ENCODE data around the gene OGG1.

Gene OGG1

DNA sequence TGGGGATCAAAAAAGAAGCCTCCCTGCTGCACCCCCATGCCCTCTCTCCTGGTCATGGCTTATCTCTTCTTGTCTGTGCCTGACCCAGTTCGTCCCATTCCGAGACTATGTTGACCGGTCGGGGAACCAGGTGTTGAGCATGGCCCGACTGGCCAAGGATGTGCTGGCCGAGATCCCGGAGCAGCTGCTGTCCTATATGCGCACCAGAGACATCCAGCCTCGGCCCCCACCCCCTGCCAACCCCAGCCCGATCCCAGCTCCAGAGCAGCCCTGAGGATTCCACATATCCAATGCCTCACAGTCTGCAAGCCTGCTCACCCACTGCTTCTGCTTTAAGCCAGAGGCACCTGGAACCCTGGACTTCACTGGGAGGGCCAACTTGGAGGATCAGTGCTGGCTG, 20.3 kb upstream of the OGG1 start:
- ATAC-seq: no peak

- peak; percentile 34 to 40 for ATAC-seq
Measured at GRCh38 chr3:9730657-9731205, 19.0 kb upstream of the OGG1 start.

GRCh38 chr3:9731206-9732079, 18.3 kb upstream of the OGG1 start, which contains the start of gene BRPF1:
Gene BRPF1 (plus strand): TSS chr3:9731735. CDS start chr3:9734141, 2,406 bp downstream.
- peak; percentile 95 to 96 for ATAC-seq

GRCh38 chr3:9732080-9732739, 17.5 kb upstream of the OGG1 start:
- ATAC-seq: no peak

DNA sequence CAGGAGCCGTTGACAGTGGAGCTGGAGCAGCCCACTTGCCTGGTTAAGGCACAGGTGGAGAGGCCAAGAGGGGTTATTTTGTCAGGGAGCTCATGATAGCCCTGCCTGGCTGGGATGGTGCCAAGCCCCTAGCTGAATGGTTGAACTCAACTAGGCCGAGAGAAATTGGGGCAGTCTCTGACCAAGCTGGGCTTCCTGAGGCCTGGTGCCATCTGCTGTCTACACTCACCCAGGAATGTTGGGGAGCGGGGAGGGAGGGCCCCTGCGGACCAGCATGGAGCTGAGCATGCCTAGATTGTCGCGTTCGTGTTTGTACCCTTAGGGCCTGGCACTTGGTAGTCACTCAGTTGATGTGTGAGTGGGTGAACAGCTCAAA, 17.0 kb upstream of the OGG1 start:
- no peak for ATAC-seq

- ATAC-seq: peak; percentile 45 to 50
Measured at GRCh38 chr3:9736831-9737230, 12.9 kb upstream of the OGG1 start.

- ATAC-seq: no peak
Measured at GRCh38 chr3:9739181-9739580, 10.6 kb upstream of the OGG1 start.

DNA sequence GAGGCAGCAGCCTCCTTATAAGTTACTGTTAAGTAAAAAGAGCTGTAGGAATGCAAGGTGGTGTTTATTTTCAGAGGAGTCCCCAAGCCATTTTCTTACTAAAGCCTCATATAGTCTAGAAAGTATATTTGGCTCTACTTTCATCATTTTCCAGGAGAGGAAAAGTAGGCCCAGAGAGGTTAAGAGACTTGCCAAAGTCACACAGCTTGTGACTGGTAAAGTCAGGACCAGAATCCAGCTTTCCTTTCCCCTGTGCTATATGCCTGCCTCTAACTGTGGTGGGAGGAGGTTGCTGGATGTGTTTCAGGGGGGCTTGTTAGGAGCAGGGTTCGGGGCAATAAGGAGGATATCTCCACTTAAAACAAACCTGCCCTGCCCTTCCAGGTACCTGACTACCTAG, 7.2 kb upstream of the OGG1 start:
- no peak for ATAC-seq

DNA sequence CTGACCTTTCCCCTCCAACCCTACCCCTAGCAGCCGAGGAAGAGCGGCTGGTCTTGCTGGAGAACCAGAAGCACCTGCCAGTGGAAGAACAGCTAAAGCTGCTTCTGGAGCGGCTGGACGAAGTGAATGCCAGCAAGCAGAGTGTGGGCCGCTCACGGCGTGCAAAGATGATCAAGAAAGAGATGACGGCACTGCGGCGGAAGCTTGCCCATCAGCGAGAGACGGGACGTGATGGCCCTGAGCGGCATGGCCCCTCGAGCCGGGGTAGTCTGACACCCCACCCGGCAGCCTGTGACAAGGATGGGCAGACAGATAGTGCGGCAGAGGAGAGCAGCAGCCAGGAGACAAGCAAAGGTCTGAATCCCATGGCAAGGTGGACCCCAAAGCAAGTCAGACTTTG, 6.2 kb upstream of the OGG1 start:
- ATAC-seq: no peak

- no peak for ATAC-seq
Measured at GRCh38 chr3:9744162-9744561, 5.6 kb upstream of the OGG1 start.

GRCh38 chr3:9745521-9745920, 4.2 kb upstream of the OGG1 start:
- ATAC-seq: no peak

DNA sequence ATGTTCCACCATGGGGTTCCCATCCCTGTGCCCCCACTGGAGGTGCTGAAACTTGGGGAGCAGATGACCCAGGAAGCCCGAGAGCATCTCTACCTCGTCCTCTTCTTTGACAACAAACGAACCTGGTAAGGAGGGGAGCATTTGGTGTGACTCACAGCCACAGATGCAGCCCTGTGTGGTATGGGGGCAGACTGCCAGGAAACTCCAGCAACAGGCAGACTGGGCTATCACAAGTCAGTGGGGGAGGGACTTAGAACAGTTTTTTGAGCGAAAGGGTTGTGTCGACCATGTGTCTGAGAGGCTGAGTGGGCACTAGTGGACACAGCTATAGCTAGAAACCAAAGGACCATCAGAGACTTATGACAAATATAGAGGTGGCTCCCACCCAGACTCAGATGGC, 3.4 kb upstream of the OGG1 start:
- no peak for ATAC-seq

- ATAC-seq: no peak
Measured at GRCh38 chr3:9747267-9747666, 2.5 kb upstream of the OGG1 start.

DNA sequence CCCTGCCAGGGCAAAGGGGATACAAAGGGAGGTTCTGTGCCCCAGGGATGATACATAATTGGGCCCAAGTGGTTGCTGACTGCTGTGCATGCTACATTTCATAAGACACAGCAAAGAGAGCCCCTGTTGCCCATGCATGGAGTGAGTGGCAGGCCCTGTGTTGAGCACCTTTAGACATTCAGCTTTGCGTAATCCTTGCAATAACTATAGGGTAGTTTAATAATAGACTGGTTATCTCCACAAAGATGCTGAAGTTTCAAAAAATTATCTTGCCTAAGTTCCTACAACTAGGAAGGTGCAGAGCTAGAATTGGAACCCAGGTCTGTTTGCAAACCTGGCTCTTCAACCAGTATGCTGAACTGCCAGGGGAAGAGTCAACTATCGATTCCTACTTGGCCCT, 1.7 kb upstream of the OGG1 start:
- ATAC-seq: no peak

DNA sequence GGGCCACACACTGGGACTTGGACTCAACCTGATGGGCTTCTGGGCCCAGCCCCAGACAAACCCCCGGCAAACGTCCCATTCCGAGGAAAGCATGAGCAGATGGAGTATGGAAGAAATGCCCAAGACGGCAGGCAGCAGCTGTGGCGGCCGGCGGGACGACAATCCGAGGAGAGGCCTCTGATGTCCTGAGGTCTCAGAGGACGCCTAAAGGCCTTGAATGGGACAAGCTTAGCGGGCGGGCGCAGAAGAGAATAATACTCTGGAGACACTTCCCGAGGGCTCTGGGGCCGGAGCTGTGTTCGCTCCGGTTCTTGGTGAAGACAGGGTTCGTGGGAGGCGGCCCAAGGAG, 482 bp upstream of the OGG1 start:
- ATAC-seq: no peak

DNA sequence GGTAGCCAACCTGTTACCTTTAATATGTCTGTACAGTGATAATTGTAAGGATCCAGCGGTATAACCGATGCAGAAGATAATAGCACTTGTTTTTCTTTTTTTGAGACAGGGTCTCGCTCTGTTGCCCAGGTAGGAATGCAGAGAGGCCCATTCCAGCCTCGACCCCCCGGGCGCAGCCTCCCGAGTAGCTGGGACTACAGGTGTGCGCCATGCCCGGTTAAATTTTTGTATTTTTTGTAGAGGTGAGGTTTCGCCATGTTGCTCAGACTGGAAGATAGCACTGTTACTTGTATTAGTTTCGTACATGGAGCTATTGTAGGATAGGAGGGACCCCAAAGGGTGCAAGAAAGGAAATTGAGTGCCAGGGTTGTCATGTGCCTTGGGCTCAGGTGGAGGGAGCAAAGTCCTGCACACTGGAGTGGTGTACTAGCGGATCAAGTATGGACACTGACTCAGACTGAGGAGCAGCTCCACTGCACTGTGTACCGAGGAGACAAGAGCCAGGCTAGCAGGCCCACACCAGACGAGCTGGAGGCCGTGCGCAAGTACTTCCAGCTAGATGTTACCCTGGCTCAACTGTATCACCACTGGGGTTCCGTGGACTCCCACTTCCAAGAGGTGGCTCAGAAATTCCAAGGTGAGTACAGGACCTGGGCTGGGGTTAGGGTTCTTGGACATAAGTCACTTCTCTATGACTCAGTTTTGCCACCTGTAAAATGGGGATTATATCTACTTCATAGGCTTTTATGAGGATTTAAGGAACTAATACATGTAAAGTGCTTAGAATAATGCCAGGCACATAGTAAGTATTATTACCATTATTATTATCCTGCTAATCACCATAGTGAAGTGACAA, 1.0 kb downstream of the OGG1 start:
- ATAC-seq: no peak

GRCh38 chr3:9754678-9755077, 4.9 kb downstream of the OGG1 start:
- no peak for ATAC-seq

GRCh38 chr3:9757427-9757826, 7.7 kb downstream of the OGG1 start:
- no peak for ATAC-seq

DNA sequence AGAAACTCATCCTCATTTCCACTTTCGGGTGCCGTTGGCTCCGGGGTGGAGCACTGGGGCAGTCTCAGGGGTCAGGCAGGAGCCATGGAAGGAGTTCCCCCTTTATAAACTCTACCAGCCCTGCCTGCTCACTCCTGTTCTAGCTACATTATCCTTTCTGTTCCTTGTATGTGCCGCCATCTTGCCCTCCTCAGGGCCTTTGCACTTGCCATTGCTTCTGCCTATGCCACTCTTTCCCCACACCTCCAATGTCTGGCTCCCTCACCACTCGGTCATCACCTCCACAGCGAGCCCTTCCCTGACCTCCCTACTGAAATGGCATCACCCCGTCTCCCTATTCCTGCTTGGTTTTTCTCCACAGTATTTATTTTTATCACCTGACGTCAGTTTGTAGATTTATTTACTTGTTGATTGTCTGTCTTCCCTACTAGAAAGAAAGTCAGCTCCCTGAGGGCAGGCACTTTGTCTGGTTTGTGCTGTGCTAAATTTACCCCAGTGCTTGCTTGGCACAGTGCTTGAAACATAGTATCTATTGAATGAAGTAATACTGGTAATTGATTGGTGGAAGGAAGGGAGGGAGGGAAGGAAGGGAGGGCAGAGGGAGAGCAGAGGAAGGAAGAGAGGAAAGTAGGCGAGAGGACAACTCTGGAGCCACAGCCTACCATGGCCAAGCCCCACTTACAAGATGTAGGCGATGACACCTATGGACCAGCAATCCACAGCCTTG, 11.2 kb downstream of the OGG1 start:
- ATAC-seq: no peak

DNA sequence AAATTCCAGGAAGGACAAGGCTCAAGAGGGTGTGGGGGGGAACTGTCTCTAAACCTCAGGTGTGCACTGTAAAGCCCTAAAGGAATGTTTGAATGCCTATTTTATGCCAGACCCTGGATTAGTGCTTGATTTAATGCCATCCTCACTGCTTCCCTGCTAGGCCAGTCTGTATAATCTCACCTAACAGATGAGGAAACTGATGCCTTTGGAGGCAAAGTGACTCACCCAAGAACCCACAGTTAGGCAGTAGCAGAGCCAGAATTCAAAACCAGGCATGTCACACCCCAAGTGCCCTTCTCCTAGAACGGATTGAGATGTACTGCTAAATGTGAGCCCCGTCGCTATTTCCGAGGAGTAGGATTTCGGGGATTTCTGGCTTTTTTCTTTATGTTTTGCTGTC, 12.2 kb downstream of the OGG1 start:
- ATAC-seq: no peak

- no peak for ATAC-seq
Measured at GRCh38 chr3:9762871-9763270, 13.1 kb downstream of the OGG1 start.

DNA sequence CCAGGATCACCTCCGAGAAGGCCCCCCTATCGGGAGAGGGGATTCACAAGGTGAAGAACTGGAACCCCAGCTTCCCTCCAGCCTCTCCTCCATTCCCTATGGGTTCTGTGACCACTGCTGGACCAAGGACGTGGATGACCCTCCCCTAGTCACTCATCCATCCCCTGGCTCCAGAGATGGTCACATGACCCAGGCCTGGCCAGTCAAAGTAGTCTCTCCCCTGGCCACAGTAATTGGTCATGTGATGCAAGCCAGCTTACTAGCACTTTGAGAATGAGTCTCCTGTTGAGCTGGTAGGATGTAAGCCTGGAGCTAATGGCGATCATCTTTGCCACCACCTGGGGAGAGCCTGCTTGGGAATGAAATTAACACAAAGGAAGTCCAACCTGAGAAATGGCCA, 16.1 kb downstream of the OGG1 start:
- no peak for ATAC-seq

GRCh38 chr3:9767418-9767817, 17.7 kb downstream of the OGG1 start:
- ATAC-seq: no peak

Data from activated CD4-positive, CD25-positive, alpha-beta regulatory T cell treated with anti-CD3 and anti-CD28 coated beads, Interleukin-2, amount 50 U/mL, for 24 hours (primary cell).